Neural progenitor cell (in vitro differentiated cells): ENCODE measurements around the gene FHOD1.

ENCODE experiments used
- EZH2 ChIP-seq: fragments of 200-600 bp; sonication (generic); IDR thresholded peaks from 2 replicates; pipeline ENCODE4 v1.6.1; 2017; ENCODE audit warnings: antibody characterized with exemption, mild to moderate bottlenecking, moderate library complexity
- EZH2phosphoT487 ChIP-seq: fragments of 200-600 bp; sonication (generic); IDR thresholded peaks from 2 replicates; pipeline ENCODE4 v1.6.1; 2017; ENCODE audit warnings: antibody characterized with exemption
- TF ChIP-seq, protein P1 (sequence below): fragments of 200-600 bp; sonication (generic); IDR thresholded peaks from 2 replicates; pipeline ENCODE4 v1.5.1; 2017; ENCODE audit warnings: antibody characterized with exemption, mild to moderate bottlenecking

GRCh38 chr16:67277294-67277998 lies 30.2 kb upstream of the FHOD1 start:
- TF ChIP-seq, protein P1, sequence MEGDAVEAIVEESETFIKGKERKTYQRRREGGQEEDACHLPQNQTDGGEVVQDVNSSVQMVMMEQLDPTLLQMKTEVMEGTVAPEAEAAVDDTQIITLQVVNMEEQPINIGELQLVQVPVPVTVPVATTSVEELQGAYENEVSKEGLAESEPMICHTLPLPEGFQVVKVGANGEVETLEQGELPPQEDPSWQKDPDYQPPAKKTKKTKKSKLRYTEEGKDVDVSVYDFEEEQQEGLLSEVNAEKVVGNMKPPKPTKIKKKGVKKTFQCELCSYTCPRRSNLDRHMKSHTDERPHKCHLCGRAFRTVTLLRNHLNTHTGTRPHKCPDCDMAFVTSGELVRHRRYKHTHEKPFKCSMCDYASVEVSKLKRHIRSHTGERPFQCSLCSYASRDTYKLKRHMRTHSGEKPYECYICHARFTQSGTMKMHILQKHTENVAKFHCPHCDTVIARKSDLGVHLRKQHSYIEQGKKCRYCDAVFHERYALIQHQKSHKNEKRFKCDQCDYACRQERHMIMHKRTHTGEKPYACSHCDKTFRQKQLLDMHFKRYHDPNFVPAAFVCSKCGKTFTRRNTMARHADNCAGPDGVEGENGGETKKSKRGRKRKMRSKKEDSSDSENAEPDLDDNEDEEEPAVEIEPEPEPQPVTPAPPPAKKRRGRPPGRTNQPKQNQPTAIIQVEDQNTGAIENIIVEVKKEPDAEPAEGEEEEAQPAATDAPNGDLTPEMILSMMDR: no peak
- TF ChIP-seq EZH2 (no peak), EZH2phosphoT487 (no peak)
